GM10266 (cell line): Measurements from ENCODE around the gene PTPRD.

Source experiments
- DNase-seq: peaks from one replicate; pipeline ENCODE4 v3.0.0; 2012; ENCODE audit errors: extremely low spot score
- CTCF ChIP-seq: IDR thresholded peaks from 2 replicates; pipeline ENCODE4 v1.5.1; 2012; ENCODE audit warnings: mild to moderate bottlenecking, low read depth; ENCODE audit not compliant: control insufficient read depth, insufficient read depth; ENCODE audit errors: missing control alignments

The PTPRD gene

DNA sequence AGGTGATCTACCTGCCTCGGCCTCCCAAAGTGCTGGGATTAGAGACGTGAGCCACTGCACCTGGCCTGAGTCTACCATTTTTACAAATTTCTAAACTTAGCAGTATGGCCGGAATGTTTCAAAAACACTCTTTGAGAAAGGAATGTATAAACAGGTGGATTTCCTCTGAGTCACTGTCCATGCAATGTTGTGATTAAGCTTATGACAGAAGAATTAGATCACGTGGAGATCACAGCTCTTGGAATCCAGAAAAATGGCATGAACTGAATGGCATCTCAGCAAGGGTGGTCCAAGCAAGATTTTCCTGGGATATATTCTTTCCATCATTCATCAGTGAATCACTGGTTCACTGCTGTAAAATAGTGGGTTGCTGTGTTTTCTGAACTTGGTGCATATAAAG, 865.0 kb downstream of the PTPRD start:
- no peak for TF ChIP-seq CTCF
- no peak for DNase-seq

DNA sequence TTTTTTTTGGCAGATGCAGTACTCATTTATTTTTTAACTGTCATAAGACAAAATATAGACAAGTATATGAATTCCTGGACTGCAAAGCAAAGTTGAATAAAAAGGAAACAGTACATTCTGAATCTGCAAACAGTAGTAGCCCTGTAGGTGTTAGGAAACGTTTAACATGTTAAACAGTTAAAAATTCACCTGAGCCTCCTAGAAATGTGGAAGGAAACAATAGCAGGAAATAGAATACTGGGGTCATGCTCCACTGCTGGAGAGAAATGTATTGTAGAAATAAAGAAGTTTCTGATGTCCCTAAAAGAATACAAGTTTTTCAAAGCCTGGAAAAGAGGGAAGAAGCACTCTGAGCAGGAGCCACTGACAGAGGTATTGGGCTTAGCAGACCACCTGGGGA, 866.0 kb downstream of the PTPRD start:
- TF ChIP-seq CTCF = no peak
- DNase-seq = no peak

DNA sequence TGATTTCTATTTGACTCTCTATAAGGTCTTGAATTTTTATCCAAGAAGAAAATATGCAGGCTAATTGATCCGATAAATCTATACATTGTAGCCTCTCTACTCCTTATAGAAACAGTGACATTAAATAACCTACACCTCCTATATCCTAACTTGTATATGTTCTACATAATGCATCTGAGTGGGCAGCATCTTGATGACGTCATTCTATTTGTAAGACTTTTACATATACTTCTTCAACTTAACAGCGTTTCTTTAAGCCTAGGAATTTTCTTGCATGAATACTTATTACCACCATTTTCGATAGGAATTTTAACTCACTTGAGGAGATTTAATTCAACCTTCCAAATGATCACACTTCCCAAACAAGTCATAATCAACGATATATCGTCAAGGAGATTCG, 869.0 kb downstream of the PTPRD start:
- no peak for TF ChIP-seq CTCF
- no peak for DNase-seq

DNA sequence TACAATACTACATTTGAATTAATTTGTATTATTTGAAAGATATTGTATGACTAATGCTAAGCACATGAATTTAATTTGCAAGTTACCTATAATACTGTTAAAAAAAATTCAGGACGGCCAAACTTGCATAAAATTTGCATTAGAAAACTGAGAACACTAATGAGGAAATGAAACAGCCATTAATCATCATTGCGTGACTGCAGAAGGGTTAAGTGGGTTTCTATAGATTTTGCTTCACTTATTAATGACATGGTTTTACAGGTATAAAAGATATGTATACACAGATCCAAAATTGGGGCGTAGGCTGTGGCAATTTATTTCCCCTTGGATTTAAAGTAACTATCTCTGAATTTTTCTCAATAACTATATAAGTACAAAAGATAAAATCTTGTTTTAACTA, 882.6 kb downstream of the PTPRD start:
- no peak for DNase-seq
- TF ChIP-seq CTCF = no peak

DNA sequence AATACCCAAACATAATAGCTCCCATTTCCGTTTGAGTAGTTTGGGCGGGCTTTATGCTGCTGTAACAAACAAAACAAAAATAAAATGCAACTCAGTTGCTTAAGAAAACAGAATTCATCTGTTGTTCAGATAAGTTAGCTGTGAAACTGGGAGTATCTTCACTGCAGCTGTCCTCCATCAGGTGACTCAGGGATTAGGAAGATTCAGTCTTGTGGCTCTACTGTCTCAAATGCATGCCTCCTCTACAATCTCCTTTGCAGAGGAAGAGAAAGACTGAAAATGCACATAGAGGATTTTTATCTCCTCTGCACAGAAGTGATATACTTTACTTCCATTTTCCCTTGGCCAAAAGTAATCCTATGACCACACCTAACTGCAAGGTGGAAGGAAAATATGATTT, 883.7 kb downstream of the PTPRD start:
- DNase-seq = no peak
- TF ChIP-seq CTCF = no peak

GRCh38 chr9:9719373-9720112, 893.3 kb downstream of the PTPRD start:
- no peak for DNase-seq
- TF ChIP-seq CTCF = no peak

DNA sequence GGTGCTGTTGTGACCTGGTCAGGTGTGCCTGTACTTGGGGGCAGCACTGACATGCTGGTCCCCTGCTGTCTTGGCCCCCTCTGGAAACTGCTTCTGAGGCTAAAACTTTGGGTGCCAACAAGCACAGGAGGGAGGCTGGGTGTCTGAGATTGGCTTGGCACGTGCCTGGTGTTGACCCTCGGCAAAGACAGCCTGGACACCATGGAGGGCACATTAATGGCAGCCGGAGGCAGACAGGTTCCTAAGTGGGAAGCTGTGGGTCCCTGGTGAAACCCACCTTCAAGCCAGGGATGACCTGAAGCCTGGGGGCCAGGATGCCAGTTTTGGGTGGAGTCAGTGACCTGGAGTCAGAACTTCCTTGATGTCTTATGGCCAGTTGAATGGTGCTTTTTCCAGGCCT, 894.1 kb downstream of the PTPRD start:
- no peak for TF ChIP-seq CTCF
- DNase-seq = no peak
